ENCODE results near the gene MAPK12. TPM values are rescaled to one million over a fixed set of nuclear protein-coding genes. Genes with fewer than 3 reads are reported as not detected.

The MAPK12 gene
- polyA plus RNA-seq, 1 donor from 2014 or later = 36.7 TPM

DNA sequence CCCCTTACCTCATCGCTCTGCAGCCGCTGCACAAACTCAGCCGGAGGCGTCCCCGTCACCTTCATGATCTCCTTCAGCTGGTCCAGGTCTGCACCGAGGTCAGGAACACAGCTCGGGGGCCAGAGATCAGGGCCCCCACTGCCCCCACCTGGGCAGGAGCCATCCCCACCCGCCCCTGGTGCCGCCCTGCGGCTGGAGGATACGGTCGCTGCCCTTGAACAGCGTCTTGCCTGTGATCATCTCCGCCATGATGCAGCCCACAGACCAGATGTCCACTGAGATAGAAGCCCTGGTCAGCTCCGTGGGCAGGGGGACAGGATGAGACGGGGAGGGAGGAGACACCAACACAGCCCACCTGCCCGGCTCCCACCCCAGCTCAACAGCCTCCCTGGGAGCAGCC lies 5.9 kb downstream of the MAPK12 start:
- H3K36me3 ChIP-seq (ENCODE audit: insufficient read depth, low read length) = no peaks in the 10 kb centered on the region
- no peaks in the 10 kb centered on the region for H3F3A ChIP-seq (ENCODE audit: insufficient read depth, low read length, poor library complexity, severe bottlenecking)
- H3K27ac ChIP-seq (ENCODE audit: low read length) = no peak overlapping the region

DNA sequence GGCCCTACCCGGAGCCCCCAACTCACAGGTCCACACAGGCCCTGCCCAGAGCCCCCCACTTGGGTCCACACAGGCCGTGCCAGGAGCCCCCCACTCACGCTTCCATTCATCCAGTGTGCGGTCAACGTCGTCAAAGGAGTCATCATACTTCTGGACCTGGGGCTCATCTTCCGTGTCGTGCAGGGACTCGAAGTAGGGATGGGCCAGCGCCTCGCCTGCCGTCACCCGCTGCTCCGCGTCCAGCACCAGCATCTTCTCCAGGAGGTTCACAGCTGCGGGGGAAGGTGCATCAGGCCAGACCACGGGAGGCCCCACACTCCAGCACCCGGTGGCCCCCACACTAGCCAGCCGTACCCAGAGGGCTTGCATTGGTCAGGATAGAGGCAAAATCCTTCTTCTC lies 6.4 kb downstream of the MAPK12 start:
- TF ChIP-seq, protein P1, sequence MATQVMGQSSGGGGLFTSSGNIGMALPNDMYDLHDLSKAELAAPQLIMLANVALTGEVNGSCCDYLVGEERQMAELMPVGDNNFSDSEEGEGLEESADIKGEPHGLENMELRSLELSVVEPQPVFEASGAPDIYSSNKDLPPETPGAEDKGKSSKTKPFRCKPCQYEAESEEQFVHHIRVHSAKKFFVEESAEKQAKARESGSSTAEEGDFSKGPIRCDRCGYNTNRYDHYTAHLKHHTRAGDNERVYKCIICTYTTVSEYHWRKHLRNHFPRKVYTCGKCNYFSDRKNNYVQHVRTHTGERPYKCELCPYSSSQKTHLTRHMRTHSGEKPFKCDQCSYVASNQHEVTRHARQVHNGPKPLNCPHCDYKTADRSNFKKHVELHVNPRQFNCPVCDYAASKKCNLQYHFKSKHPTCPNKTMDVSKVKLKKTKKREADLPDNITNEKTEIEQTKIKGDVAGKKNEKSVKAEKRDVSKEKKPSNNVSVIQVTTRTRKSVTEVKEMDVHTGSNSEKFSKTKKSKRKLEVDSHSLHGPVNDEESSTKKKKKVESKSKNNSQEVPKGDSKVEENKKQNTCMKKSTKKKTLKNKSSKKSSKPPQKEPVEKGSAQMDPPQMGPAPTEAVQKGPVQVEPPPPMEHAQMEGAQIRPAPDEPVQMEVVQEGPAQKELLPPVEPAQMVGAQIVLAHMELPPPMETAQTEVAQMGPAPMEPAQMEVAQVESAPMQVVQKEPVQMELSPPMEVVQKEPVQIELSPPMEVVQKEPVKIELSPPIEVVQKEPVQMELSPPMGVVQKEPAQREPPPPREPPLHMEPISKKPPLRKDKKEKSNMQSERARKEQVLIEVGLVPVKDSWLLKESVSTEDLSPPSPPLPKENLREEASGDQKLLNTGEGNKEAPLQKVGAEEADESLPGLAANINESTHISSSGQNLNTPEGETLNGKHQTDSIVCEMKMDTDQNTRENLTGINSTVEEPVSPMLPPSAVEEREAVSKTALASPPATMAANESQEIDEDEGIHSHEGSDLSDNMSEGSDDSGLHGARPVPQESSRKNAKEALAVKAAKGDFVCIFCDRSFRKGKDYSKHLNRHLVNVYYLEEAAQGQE (IDR thresholded peaks at IDR 0.05; ENCODE audit: borderline replicate concordance) = no peak
- TF ChIP-seq EP300 (conservative IDR thresholded peaks at IDR 0.05; ENCODE audit: poor library complexity, severe bottlenecking) (no peak), RAD21 (conservative IDR thresholded peaks at IDR 0.05) (no peak), SMC3 (conservative IDR thresholded peaks at IDR 0.05; ENCODE audit: poor library complexity) (no peak), EZH2 (IDR thresholded peaks at IDR 0.05; ENCODE audit: borderline replicate concordance, insufficient read depth, low read length, poor library complexity, severe bottlenecking) (no peak), TAF1 (IDR thresholded peaks at IDR 0.05; ENCODE audit: low read depth) (no peak), POLR2AphosphoS5 (IDR thresholded peaks at IDR 0.05) (no peak), MXI1 (conservative IDR thresholded peaks at IDR 0.05; ENCODE audit: poor library complexity, severe bottlenecking) (no peak)
- TF ChIP-seq, protein P2, sequence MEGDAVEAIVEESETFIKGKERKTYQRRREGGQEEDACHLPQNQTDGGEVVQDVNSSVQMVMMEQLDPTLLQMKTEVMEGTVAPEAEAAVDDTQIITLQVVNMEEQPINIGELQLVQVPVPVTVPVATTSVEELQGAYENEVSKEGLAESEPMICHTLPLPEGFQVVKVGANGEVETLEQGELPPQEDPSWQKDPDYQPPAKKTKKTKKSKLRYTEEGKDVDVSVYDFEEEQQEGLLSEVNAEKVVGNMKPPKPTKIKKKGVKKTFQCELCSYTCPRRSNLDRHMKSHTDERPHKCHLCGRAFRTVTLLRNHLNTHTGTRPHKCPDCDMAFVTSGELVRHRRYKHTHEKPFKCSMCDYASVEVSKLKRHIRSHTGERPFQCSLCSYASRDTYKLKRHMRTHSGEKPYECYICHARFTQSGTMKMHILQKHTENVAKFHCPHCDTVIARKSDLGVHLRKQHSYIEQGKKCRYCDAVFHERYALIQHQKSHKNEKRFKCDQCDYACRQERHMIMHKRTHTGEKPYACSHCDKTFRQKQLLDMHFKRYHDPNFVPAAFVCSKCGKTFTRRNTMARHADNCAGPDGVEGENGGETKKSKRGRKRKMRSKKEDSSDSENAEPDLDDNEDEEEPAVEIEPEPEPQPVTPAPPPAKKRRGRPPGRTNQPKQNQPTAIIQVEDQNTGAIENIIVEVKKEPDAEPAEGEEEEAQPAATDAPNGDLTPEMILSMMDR (IDR thresholded peaks at IDR 0.05; ENCODE audit: poor library complexity, severe bottlenecking) = no peak
- Histone ChIP-seq H3F3A (ENCODE audit: insufficient read depth, low read length, poor library complexity, severe bottlenecking) (no peaks in the 10 kb centered on the region), H3K27me3 (ENCODE audit: insufficient read depth, low read depth, low read length) (no peaks in the 10 kb centered on the region), H3K4me2 (ENCODE audit: low read length) (no peak overlapping the region), H2AFZ (ENCODE audit: low read depth, low read length) (no peak overlapping the region), H3K79me2 (replicated peaks; ENCODE audit: insufficient read depth, low read length) (no peaks in the 10 kb centered on the region), H3K9me2 (ENCODE audit: insufficient read depth, low read length) (no peaks in the 10 kb centered on the region), H3K4me3 (ENCODE audit: low read length) (no peak overlapping the region), H3K9me3 (ENCODE audit: low read length) (no peaks in the 10 kb centered on the region), H3K27ac (ENCODE audit: low read length) (no peak overlapping the region), H3K9ac (ENCODE audit: low read length) (no peak overlapping the region), H4K20me1 (ENCODE audit: insufficient read depth) (no peaks in the 10 kb centered on the region), H3K36me3 (ENCODE audit: insufficient read depth, low read length) (no peaks in the 10 kb centered on the region)

More for the DNA sequence above, 5.9 kb downstream of the MAPK12 start:
- H3K9me3 ChIP-seq (ENCODE audit: low read length) = no peaks in the 10 kb centered on the region
- H3K9me2 ChIP-seq (ENCODE audit: insufficient read depth, low read length) = no peaks in the 10 kb centered on the region
- no peak overlapping the region for H3K4me2 ChIP-seq (ENCODE audit: low read length)
- H3K79me2 ChIP-seq (replicated peaks; ENCODE audit: insufficient read depth, low read length) = peaks cover 3% of the 10 kb centered on the region
- H2AFZ ChIP-seq (ENCODE audit: low read depth, low read length) = no peak overlapping the region
- no peaks in the 10 kb centered on the region for H3K27me3 ChIP-seq (ENCODE audit: insufficient read depth, low read depth, low read length)
- H3K9ac ChIP-seq (ENCODE audit: low read length) = no peak overlapping the region
- H4K20me1 ChIP-seq (ENCODE audit: insufficient read depth) = no peaks in the 10 kb centered on the region
- TF ChIP-seq SMC3 (conservative IDR thresholded peaks at IDR 0.05; ENCODE audit: poor library complexity) = no peak
- no peak for TF ChIP-seq TAF1 (IDR thresholded peaks at IDR 0.05; ENCODE audit: low read depth)
- no peak for TF ChIP-seq RAD21 (conservative IDR thresholded peaks at IDR 0.05)
- no peak for TF ChIP-seq POLR2AphosphoS5 (IDR thresholded peaks at IDR 0.05)
- no peak for TF ChIP-seq EZH2 (IDR thresholded peaks at IDR 0.05; ENCODE audit: borderline replicate concordance, insufficient read depth, low read length, poor library complexity, severe bottlenecking)
- no peak for TF ChIP-seq EP300 (conservative IDR thresholded peaks at IDR 0.05; ENCODE audit: poor library complexity, severe bottlenecking)
- no peak overlapping the region for H3K4me3 ChIP-seq (ENCODE audit: low read length)
